KG1 (cell line): ENCODE results near the gene CYSRT1.

Experiments used
- DNase-seq: peaks from one replicate; lab custom pipeline; 2025; lab: John Stamatoyannopoulos, UW

Gene CYSRT1

GRCh38 chr9:137190315-137190856 lies 34.6 kb upstream of the CYSRT1 start:
- no peak for DNase-seq

GRCh38 chr9:137191245-137191644 lies 33.7 kb upstream of the CYSRT1 start:
- DNase-seq, result no peak

DNA sequence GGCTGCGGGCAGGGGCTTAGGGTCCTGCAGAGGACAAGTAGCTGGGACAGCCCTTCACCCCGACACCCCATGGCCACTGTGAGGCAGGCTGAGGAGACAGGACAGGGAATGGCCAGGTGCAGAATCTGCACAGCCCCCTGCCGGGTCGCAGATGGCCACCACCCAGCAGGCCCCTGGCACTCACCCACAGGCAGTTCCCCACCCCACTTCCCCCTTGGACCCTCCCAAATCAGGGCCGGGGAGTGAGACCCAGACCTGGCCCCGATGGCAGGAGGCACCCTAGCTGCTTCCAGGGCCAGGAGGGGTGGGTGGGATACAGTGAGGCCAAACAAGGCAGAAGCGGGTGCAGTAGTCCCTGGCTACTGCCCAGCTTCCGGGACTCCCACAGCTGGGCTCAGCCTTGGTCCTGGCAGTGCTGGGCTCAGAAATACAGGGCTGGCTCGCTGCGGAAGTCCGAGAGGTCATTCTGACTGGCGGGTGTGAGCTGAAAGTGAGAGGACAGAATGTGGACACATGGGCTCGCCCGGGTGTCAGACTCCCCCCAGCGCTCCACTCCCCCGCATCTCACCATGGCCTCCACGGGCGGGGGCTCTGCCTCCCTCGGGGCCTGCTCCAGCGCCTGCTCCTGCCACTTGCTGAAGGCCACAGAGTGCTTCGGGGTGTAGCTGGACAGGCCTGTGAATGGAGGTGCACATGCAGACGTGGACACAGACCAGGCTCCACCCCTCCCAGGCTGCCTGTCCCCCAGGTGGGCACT lies 33.1 kb upstream of the CYSRT1 start:
- DNase-seq, result no peak

- no peak for DNase-seq
Observed at GRCh38 chr9:137192448-137192780, 32.6 kb upstream of the CYSRT1 start.

DNA sequence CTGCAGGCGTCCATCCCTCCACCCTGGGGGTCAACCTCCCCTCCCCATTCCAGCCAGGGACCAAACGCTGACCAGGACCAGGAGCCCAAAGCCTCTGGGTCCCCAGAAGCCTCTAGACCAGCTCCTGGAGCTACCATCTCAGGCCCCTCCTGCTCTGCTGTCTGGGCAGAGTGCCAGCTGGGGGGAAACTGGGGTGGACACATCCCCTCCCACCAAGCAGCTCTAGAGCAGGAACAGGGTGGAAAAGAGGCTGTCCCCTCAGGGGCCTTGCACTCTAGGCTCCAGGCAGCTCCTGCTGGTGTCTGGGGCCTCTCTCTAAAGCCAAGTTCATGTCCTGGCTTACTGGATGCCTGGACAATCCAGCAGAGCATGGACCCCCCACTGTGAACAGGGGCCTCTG lies 32.1 kb upstream of the CYSRT1 start:
- no peak for DNase-seq

DNA sequence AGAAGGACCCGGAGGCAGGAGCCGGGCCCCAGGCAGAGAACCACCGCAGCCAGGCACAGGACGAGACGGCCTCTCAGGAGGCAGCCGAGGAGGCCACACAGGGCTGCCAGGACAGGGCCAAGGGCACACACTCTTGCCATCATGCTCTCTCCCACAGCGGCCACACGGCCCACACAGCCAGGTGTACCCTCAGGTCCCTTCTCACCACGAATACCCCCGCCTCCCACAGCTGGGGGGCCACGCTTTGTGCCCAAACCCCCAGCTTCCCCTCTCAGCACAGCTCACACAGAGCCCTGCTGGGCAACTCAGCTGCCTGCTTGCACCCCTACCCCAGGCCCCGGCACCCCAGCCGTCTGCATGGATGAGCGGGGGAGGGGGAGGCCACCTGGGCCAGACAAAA lies 31.2 kb upstream of the CYSRT1 start:
- DNase-seq, result no peak

GRCh38 chr9:137194388-137194787 lies 30.6 kb upstream of the CYSRT1 start:
- DNase-seq, result no peak

DNA sequence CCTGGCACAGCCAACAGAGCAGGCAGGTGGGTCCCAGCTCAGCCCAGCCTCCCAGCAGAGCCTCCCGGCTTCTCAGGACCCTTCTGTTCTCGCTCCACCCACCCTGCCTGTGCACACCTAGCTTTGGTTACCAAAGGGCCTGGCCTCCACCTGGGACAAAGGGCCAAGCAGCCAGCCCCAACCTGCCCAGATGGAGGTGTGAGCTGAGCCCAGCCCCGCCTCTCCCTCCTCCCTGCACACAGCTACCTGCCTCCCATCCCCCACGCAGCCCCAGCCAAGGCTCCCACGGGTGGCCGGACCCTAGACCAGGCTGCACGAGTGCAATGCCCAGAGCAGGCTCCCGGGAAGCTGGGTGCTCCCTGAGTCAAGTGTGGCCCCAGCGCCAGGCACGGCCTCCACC lies 30.1 kb upstream of the CYSRT1 start:
- DNase-seq, result no peak

- DNase-seq, result no peak
Observed at GRCh38 chr9:137195525-137196220, 29.3 kb upstream of the CYSRT1 start.

DNA sequence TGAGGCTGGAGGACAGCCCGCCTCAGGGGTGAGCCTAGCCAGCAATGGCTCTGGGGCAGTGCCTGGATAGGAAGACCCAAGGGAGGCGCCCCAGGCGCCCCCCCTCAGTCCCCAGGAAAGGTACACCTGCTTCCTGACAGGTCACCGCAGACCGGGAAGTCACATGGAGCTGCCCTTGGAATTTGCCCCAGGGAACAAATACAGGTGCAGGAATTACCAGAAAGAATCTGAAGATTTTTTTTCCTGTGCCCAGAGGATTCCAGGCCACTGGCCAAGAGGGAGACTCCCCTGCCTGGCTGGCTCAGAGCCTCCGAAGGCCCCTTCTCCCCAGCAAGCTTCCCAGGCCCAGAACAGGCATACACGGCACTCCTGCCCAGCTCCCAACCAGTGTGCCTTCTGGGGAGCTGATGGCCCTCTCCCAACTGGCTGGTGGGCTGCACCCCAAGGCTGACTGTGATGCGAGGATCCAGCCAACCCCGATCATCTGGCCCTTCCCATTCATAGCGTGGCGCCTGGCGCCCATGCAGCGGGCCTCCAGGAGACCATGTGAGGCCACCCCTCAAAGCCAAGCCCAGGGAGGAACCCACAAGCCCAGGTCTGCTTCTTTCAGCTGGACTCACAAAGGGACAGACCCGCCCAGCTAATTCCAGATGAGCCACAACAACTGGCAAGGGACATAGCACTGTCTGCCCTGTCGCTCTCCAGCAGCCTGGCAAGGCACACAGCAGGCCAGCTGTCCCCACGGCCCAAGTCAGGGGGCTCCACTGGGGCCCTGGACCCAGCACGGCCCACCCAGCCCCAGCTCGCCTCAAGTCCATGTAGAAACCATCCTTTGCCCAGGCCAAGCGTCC lies 26.7 kb upstream of the CYSRT1 start:
- DNase-seq, result no peak

- DNase-seq, result no peak
Observed at GRCh38 chr9:137198902-137199283, 26.1 kb upstream of the CYSRT1 start.

DNA sequence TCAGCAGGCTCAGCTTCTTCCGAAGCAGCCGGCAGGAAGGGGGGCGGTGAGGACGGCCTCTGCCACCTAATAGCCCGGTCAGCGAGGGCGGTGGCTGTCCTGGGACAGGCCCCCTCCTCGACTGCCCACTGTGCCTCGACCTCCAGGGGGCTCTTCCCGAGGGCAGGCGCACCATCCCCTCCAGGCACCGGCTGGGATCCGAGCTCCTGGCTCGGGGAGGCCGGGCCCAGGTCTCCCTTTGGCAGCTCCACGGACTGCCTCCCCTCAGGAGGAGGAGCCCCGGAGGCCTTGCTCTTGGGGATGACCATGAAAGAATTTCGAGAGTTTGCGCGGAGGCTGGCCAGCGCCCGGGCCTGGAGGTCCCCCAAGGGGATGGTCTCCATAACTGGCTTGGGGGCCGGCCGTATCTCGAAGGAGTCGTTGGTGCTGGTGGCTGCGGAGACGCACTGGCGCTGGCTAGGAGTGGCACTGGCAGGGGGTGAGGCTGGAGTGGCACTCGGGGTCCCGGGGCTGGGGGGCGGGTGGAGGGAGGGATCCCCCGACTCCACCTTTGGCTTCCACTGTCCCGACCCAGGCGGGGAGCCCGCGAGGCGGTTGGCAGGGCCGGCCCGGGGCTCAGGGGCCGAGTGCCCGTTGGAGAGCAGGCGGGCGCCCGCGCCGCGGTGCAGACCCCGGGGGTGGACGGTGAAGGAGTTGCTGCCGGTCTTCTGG lies 25.4 kb upstream of the CYSRT1 start:
- no peak for DNase-seq

DNA sequence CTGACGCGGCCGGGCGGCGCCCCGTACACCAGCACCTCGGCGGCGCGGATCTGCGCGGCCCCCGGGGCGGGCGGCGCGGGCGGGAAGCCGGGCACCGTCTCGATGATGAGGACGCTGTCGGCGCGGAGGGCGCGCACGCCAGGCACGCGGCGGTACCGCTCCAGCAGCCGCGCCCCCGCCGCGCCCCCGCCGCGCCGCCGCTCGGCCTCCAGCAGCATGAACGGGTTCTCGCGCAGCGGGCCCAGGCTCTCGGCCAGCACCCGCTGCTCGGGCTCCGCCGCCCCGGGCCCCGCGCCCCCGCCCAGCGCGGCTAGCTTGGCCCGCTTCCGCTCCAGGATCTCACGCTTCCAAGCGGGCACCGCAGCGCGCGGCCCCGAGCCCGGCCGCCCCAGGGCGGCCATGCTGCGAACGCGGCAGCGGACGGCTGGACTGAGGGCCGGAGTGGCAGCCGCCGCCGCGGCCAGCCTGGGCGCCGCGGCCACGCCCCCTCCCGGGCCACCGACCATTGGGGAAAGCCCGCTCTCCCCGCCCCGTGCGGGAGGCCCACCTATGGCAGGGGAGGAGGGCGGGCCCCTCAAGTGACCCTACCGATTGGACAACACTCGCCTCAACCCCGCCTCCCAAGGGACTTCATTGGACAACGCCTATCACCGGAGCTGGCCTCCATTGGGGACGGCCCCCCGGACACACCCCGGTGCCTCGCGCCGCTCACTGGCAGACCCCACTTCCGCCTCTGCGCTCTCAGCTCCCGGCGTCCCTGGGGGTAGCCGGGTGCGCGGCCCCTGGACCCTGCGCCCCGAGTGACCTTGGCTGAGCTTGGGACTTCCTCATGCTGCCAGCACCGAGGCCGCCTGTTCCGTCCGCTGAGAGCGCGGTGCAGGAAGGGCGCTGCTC lies 24.4 kb upstream of the CYSRT1 start, which contains the start of gene TPRN:
TPRN (minus strand) TSS at position 431 of the 894 bp plus-strand sequence; CDS start at position 401, 30 bp downstream.
- peak; percentile 96 for DNase-seq

GRCh38 chr9:137201205-137201868 lies 23.6 kb upstream of the CYSRT1 start:
- no peak for DNase-seq

DNA sequence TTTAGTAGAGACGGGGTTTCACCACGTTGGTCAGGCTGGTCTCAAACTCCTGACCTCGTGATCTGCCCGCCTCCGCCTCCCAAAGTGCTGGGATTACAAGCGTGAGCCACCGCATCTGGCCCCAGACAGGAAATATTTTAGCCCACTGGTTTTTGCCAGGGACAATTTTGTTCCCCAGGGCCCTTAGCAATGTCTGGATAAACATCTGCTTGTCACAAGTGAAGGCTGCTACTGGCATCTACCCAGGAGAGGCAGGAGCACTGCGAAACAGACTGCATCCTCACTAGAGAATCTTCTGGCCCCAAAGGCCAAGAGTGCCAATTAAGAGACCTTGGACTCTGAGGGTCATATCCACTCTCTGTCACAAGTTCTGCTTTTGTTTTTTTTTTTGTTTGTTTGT lies 22.0 kb upstream of the CYSRT1 start:
- DNase-seq, result no peak

- no peak for DNase-seq
Observed at GRCh38 chr9:137204731-137205125, 20.2 kb upstream of the CYSRT1 start.

GRCh38 chr9:137205126-137206069 lies 19.6 kb upstream of the CYSRT1 start, which contains the start of the genes NDOR1 and TMEM203:
Gene NDOR1, plus strand, starts transcription at chr9:137205700. Its CDS starts 78 bp downstream, at chr9:137205778.
Gene TMEM203, minus strand, starts transcription at chr9:137205648. Its CDS starts 234 bp downstream, at chr9:137205414.
- DNase-seq, result peak; percentile 79

DNA sequence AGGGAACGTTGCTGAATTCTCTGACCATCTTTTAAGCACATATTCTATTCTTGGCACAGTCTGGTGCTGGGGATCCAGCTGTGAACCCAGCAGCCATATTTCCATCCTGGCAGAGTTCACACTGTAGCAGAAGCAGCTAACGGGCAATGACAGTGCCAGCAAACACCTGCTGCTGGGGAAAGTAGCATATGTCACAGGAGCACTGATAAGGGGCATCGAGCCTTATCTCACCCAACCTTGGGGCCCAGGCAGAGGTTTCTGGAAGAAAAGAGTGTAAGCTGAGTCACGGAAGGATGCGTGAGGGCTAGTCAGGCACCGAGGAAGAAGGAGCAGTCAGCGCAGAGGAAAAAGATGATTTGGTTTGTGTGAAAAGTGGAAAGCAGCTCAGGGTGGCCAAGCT lies 18.4 kb upstream of the CYSRT1 start:
- DNase-seq, result no peak

- DNase-seq, result no peak
Observed at GRCh38 chr9:137211532-137211931, 13.4 kb upstream of the CYSRT1 start.
